Measurements from ENCODE around the gene ZCCHC13. TPM values are rescaled to one million over a fixed set of nuclear protein-coding genes. Genes with fewer than 3 reads are reported as not detected.

The ZCCHC13 gene
- total and polyA plus RNA-seq, 2 experiments from 2014 or later = not detected

- Histone ChIP-seq H3K79me2 (ENCODE audit: insufficient read depth) (peaks cover 49% of the 10 kb centered on the region), H3K27ac (peak overlapping the region; percentile 99), H3K27me3 (replicated peaks; ENCODE audit: insufficient read depth) (no peaks in the 10 kb centered on the region), H3K4me1 (ENCODE audit: insufficient read depth) (peaks cover 4% of the 10 kb centered on the region; the same call in 1 of the 2 replicates), H3K4me2 (ENCODE audit: unreplicated experiment) (peak overlapping the region; percentile 92), H3K9ac (peak overlapping the region; percentile 100), H3K9me3 (ENCODE audit: low read depth) (no peaks in the 10 kb centered on the region), H2AFZ (peak overlapping the region; percentile 86), H3K36me3 (ENCODE audit: low read depth) (peaks cover 4% of the 10 kb centered on the region; the same call in 1 of the 2 replicates), H4K20me1 (ENCODE audit: insufficient read depth) (no peaks in the 10 kb centered on the region), H3F3A (ENCODE audit: insufficient read depth) (peaks cover 8% of the 10 kb centered on the region; the same call in 1 of the 2 replicates), H3K4me3 (peak overlapping the region; percentile 90), H3K9me2 (ENCODE audit: insufficient read depth) (no peaks in the 10 kb centered on the region)
- TF ChIP-seq EZH2 (IDR thresholded peaks at IDR 0.05; ENCODE audit: insufficient read depth, poor library complexity, severe bottlenecking) (no peak), EZH2phosphoT487 (IDR thresholded peaks at IDR 0.05; ENCODE audit: insufficient read depth, low read depth) (no peak)
- in situ Hi-C loops (cut with MboI) = no loop called here
- 1% methylated on average over 19 to 41 of the region's 42 CpGs for WGBS, 2 experiments (ENCODE audit: low coverage in 1 of 2, low lambda C conversion rate in 2 of 2, missing lambda C conversion rate in 2 of 2)
- DNase-seq = peak; percentile 89
Observed at GRCh38 chrX:74291964-74292807, 11.8 kb upstream of the ZCCHC13 start.

GRCh38 chrX:74292808-74293123 is 11.2 kb upstream of the ZCCHC13 start:
- Histone ChIP-seq H3K9me2 (ENCODE audit: insufficient read depth) (no peaks in the 10 kb centered on the region), H3K4me2 (ENCODE audit: unreplicated experiment) (peak overlapping the region; percentile 92)

GRCh38 chrX:74293343-74293946 is 10.5 kb upstream of the ZCCHC13 start:
- peak overlapping the region; percentile 90 for H3K4me3 ChIP-seq
- no peak for TF ChIP-seq EZH2phosphoT487 (IDR thresholded peaks at IDR 0.05; ENCODE audit: insufficient read depth, low read depth)
- TF ChIP-seq EZH2 (IDR thresholded peaks at IDR 0.05; ENCODE audit: insufficient read depth, poor library complexity, severe bottlenecking) = no peak
- H3K27me3 ChIP-seq (replicated peaks; ENCODE audit: insufficient read depth) = no peaks in the 10 kb centered on the region
- H3K36me3 ChIP-seq (ENCODE audit: low read depth) = no peaks in the 10 kb centered on the region; the same call in 1 of the 2 replicates
- H3K4me1 ChIP-seq (ENCODE audit: insufficient read depth) = peaks cover 4% of the 10 kb centered on the region; the same call in 1 of the 2 replicates
- peak overlapping the region; percentile 86 for H2AFZ ChIP-seq
- peaks cover 37% of the 10 kb centered on the region for H3K79me2 ChIP-seq (ENCODE audit: insufficient read depth)
- H3F3A ChIP-seq (ENCODE audit: insufficient read depth) = peaks cover 8% of the 10 kb centered on the region; the same call in 1 of the 2 replicates
- H3K9ac ChIP-seq = peak overlapping the region; percentile 100
- no peaks in the 10 kb centered on the region for H3K9me2 ChIP-seq (ENCODE audit: insufficient read depth)
- no peaks in the 10 kb centered on the region for H4K20me1 ChIP-seq (ENCODE audit: insufficient read depth)
- H3K27ac ChIP-seq = peak overlapping the region; percentile 99
- H3K9me3 ChIP-seq (ENCODE audit: low read depth) = no peaks in the 10 kb centered on the region
- peak; percentile 86 for DNase-seq
- peak overlapping the region; percentile 92 for H3K4me2 ChIP-seq (ENCODE audit: unreplicated experiment)
- WGBS, 2 experiments (ENCODE audit: low coverage in 1 of 2, low lambda C conversion rate in 2 of 2, missing lambda C conversion rate in 2 of 2) = 0 to 1% methylated on average over 9 to 22 of the region's 25 CpGs
- in situ Hi-C loops (cut with MboI) = no loop called here

More at GRCh38 chrX:74292808-74293123, 11.2 kb upstream of the ZCCHC13 start:
- 0 to 3% methylated on average over 8 to 9 of the region's 9 CpGs for WGBS, 2 experiments (ENCODE audit: low coverage in 1 of 2, low lambda C conversion rate in 2 of 2, missing lambda C conversion rate in 2 of 2)
- H4K20me1 ChIP-seq (ENCODE audit: insufficient read depth) = no peaks in the 10 kb centered on the region
- peak overlapping the region; percentile 99 for H3K27ac ChIP-seq
- no peak for DNase-seq
- peak overlapping the region; percentile 100 for H3K9ac ChIP-seq
- peaks cover 4% of the 10 kb centered on the region; the same call in 1 of the 2 replicates for H3K4me1 ChIP-seq (ENCODE audit: insufficient read depth)
- TF ChIP-seq EZH2phosphoT487 (IDR thresholded peaks at IDR 0.05; ENCODE audit: insufficient read depth, low read depth) (no peak), EZH2 (IDR thresholded peaks at IDR 0.05; ENCODE audit: insufficient read depth, poor library complexity, severe bottlenecking) (no peak)
- peak overlapping the region; percentile 86 for H2AFZ ChIP-seq
- peak overlapping the region; percentile 90 for H3K4me3 ChIP-seq
- peaks cover 8% of the 10 kb centered on the region; the same call in 1 of the 2 replicates for H3F3A ChIP-seq (ENCODE audit: insufficient read depth)
- peaks cover 43% of the 10 kb centered on the region for H3K79me2 ChIP-seq (ENCODE audit: insufficient read depth)
- in situ Hi-C loops (cut with MboI) = no loop called here
- H3K27me3 ChIP-seq (replicated peaks; ENCODE audit: insufficient read depth) = no peaks in the 10 kb centered on the region
- no peaks in the 10 kb centered on the region for H3K9me3 ChIP-seq (ENCODE audit: low read depth)
- no peaks in the 10 kb centered on the region; the same call in 1 of the 2 replicates for H3K36me3 ChIP-seq (ENCODE audit: low read depth)

GRCh38 chrX:74295101-74295500 is 8.9 kb upstream of the ZCCHC13 start:
- Histone ChIP-seq H3K4me1 (ENCODE audit: insufficient read depth) (no peaks in the 10 kb centered on the region), H3K9me2 (ENCODE audit: insufficient read depth) (no peaks in the 10 kb centered on the region), H3K4me2 (ENCODE audit: unreplicated experiment) (no peak overlapping the region), H3K36me3 (ENCODE audit: low read depth) (no peaks in the 10 kb centered on the region), H3K27me3 (replicated peaks; ENCODE audit: insufficient read depth) (no peaks in the 10 kb centered on the region), H3K27ac (no peak overlapping the region), H3F3A (ENCODE audit: insufficient read depth) (peaks cover 8% of the 10 kb centered on the region; the same call in 1 of the 2 replicates), H3K9me3 (ENCODE audit: low read depth) (no peaks in the 10 kb centered on the region), H2AFZ (no peak overlapping the region), H3K9ac (no peak overlapping the region), H3K4me3 (no peak overlapping the region), H3K79me2 (ENCODE audit: insufficient read depth) (peaks cover 20% of the 10 kb centered on the region), H4K20me1 (ENCODE audit: insufficient read depth) (no peaks in the 10 kb centered on the region)
- TF ChIP-seq EZH2 (IDR thresholded peaks at IDR 0.05; ENCODE audit: insufficient read depth, poor library complexity, severe bottlenecking) (no peak), EZH2phosphoT487 (IDR thresholded peaks at IDR 0.05; ENCODE audit: insufficient read depth, low read depth) (no peak)
- DNase-seq = no peak
- in situ Hi-C loops (cut with MboI) = no loop called here
- 99 to 100% methylated on average over 3 of the region's 3 CpGs for WGBS, 2 experiments (ENCODE audit: low coverage in 1 of 2, low lambda C conversion rate in 2 of 2, missing lambda C conversion rate in 2 of 2)

All from GM23248 (cell line).